ENCODE data around the gene RABL2B.

The RABL2B gene

GRCh38 chr22:50729391-50730012, 53.9 kb downstream of the RABL2B start:
- DNase-seq (ENCODE audit: extremely low read depth, low read depth): no peak
- no peak for TF ChIP-seq CTCF (IDR thresholded peaks at IDR 0.05; ENCODE audit: low read depth, low read length)

GRCh38 chr22:50728523-50728931, 54.9 kb downstream of the RABL2B start:
- no peak for DNase-seq (ENCODE audit: extremely low read depth, low read depth)
- TF ChIP-seq CTCF (IDR thresholded peaks at IDR 0.05; ENCODE audit: low read depth, low read length): no peak

GRCh38 chr22:50727678-50728522, 55.5 kb downstream of the RABL2B start:
- TF ChIP-seq CTCF (IDR thresholded peaks at IDR 0.05; ENCODE audit: low read depth, low read length): no peak
- no peak for DNase-seq (ENCODE audit: extremely low read depth, low read depth)

- TF ChIP-seq CTCF (IDR thresholded peaks at IDR 0.05; ENCODE audit: low read depth, low read length): no peak
- DNase-seq (ENCODE audit: extremely low read depth, low read depth): no peak
These were observed 56.6 kb downstream of the RABL2B start for GRCh38 chr22:50726643-50727340.

- no peak for TF ChIP-seq CTCF (IDR thresholded peaks at IDR 0.05; ENCODE audit: low read depth, low read length)
- DNase-seq (ENCODE audit: extremely low read depth, low read depth): no peak
These were observed 57.8 kb downstream of the RABL2B start for GRCh38 chr22:50725597-50725996.

GRCh38 chr22:50724616-50725015, 58.8 kb downstream of the RABL2B start:
- no peak for DNase-seq (ENCODE audit: extremely low read depth, low read depth)
- TF ChIP-seq CTCF (IDR thresholded peaks at IDR 0.05; ENCODE audit: low read depth, low read length): no peak

- TF ChIP-seq CTCF (IDR thresholded peaks at IDR 0.05; ENCODE audit: low read depth, low read length): no peak
- no peak for DNase-seq (ENCODE audit: extremely low read depth, low read depth)
These were observed 59.4 kb downstream of the RABL2B start for GRCh38 chr22:50723991-50724390.

Data from AG09319 (cell line).